NK-92 (cell line): ENCODE data around the gene DLK2.
A peak's percentile ranks its signal among the peaks of the same experiment; 100 is the strongest.
"Not testable (repeated sequence)": the region's sequence is repeated elsewhere in the genome, so short reads cannot be mapped to it uniquely, and the experiment has no call there.

Source experiments
- DNase-seq: peaks from one replicate; lab custom pipeline; 2025; ENCODE audit not compliant: unreplicated experiment; lab: John Stamatoyannopoulos, UW

Gene DLK2

GRCh38 chr6:43488667-43489276, 33.4 kb upstream of the DLK2 start:
- no peak for DNase-seq

- no peak for DNase-seq
Observed at GRCh38 chr6:43481591-43482236, 26.4 kb upstream of the DLK2 start.

GRCh38 chr6:43481075-43481474, 25.7 kb upstream of the DLK2 start:
- no peak for DNase-seq

- no peak for DNase-seq
Observed at GRCh38 chr6:43478008-43478372, 22.6 kb upstream of the DLK2 start.

- DNase-seq: peak; percentile 68
Observed at GRCh38 chr6:43477235-43478007, 22.1 kb upstream of the DLK2 start, which contains the start of gene TJAP1. TJAP1 (plus strand) TSS chr6:43477570; CDS start chr6:43499002, 21,432 bp downstream.

GRCh38 chr6:43476746-43477145, 21.4 kb upstream of the DLK2 start:
- DNase-seq: no peak

GRCh38 chr6:43475516-43475915, 20.2 kb upstream of the DLK2 start:
- DNase-seq: no peak

- DNase-seq: no peak
Observed at GRCh38 chr6:43472515-43472914, 17.2 kb upstream of the DLK2 start.

GRCh38 chr6:43471399-43471798, 16.1 kb upstream of the DLK2 start:
- DNase-seq: no peak

GRCh38 chr6:43469947-43470346, 14.6 kb upstream of the DLK2 start:
- no peak for DNase-seq

GRCh38 chr6:43468748-43469681, 13.7 kb upstream of the DLK2 start:
- no peak for DNase-seq

- no peak for DNase-seq
Observed at GRCh38 chr6:43468240-43468639, 12.9 kb upstream of the DLK2 start.

- no peak for DNase-seq
Observed at GRCh38 chr6:43467752-43468151, 12.4 kb upstream of the DLK2 start.

- not testable (repeated sequence) for DNase-seq
Observed at GRCh38 chr6:43467265-43467664, 11.9 kb upstream of the DLK2 start.

- no peak for DNase-seq
Observed at GRCh38 chr6:43465948-43466347, 10.6 kb upstream of the DLK2 start.

- no peak for DNase-seq
Observed at GRCh38 chr6:43464337-43464736, 9.0 kb upstream of the DLK2 start.

- DNase-seq: no peak
Observed at GRCh38 chr6:43461936-43462335, 6.6 kb upstream of the DLK2 start.

GRCh38 chr6:43460032-43460431, 4.7 kb upstream of the DLK2 start:
- DNase-seq: no peak

GRCh38 chr6:43459535-43459934, 4.2 kb upstream of the DLK2 start:
- no peak for DNase-seq

GRCh38 chr6:43458154-43458553, 2.8 kb upstream of the DLK2 start:
- DNase-seq: not testable (repeated sequence)

- no peak for DNase-seq
Observed at GRCh38 chr6:43457643-43458042, 2.3 kb upstream of the DLK2 start.
